Glutamatergic neuron (in vitro differentiated cells): ENCODE results near the gene TBC1D7. TPM values are rescaled to one million over a fixed set of nuclear protein-coding genes. Genes with fewer than 3 reads are reported as not detected.

ENCODE experiments used
- DNase-seq: peaks from one replicate; pipeline ENCODE4 v3.0.0; 2022
- H3K27ac Mint-ChIP-seq: one replicate; pipeline ENCODE4 v1.8.0; 2020; ENCODE audit warnings: mild to moderate bottlenecking, mixed read lengths, inconsistent platforms; ENCODE audit not compliant: unreplicated experiment
- H3K27me3 Mint-ChIP-seq: one replicate; pipeline ENCODE4 v1.8.0; 2020; ENCODE audit warnings: mild to moderate bottlenecking, moderate library complexity, mixed read lengths, inconsistent platforms; ENCODE audit not compliant: unreplicated experiment
- H3K36me3 Mint-ChIP-seq: one replicate; pipeline ENCODE4 v1.8.0; 2020; ENCODE audit warnings: mild to moderate bottlenecking, mixed read lengths, inconsistent platforms; ENCODE audit not compliant: unreplicated experiment
- H3K4me1 Mint-ChIP-seq: one replicate; pipeline ENCODE4 v1.8.0; 2020; ENCODE audit warnings: mild to moderate bottlenecking, low read depth, mixed read lengths, inconsistent platforms; ENCODE audit not compliant: unreplicated experiment
- H3K4me3 Mint-ChIP-seq: one replicate; pipeline ENCODE4 v1.8.0; 2020; ENCODE audit warnings: mild to moderate bottlenecking, mixed read lengths, inconsistent platforms; ENCODE audit not compliant: unreplicated experiment
- H3K9me3 Mint-ChIP-seq: one replicate; pipeline ENCODE4 v1.8.0; 2020; ENCODE audit warnings: mild to moderate bottlenecking, moderate library complexity, mixed read lengths, inconsistent platforms; ENCODE audit not compliant: unreplicated experiment
- CTCF ChIP-seq: fragments of 200-600 bp; sonication (generic); IDR thresholded peaks from one replicate; pipeline ENCODE4 v1.5.0; 2021; ENCODE audit not compliant: partially characterized antibody, unreplicated experiment
- total RNA-seq: library from RNA; stranded (reverse); fragmentation: NEBNext Ultra II Directional; extraction: Animal tissue kit (Norgen Biotek cat#: 25700); gene quantifications from one replicate; pipeline ENCODE4 v1.2.1, GENCODE V29; 2021; ENCODE audit not compliant: unreplicated experiment

The TBC1D7 gene
- total RNA-seq, 1 donor from 2014 or later = 39.9 TPM

GRCh38 chr6:13278991-13279390, 49.3 kb downstream of the TBC1D7 start:
- peaks cover 4% of the 10 kb centered on the region for H3K36me3 Mint-ChIP-seq

GRCh38 chr6:13278164-13278563, 50.2 kb downstream of the TBC1D7 start:
- Mint-ChIP-seq H3K27ac (no peak overlapping the region), H3K27me3 (no peaks in the 10 kb centered on the region), H3K4me1 (peaks cover 2% of the 10 kb centered on the region), H3K4me3 (no peak overlapping the region), H3K9me3 (no peaks in the 10 kb centered on the region), H3K36me3 (no peaks in the 10 kb centered on the region)
- TF ChIP-seq CTCF = peak; percentile 6
- DNase-seq = no peak

More at GRCh38 chr6:13278991-13279390, 49.3 kb downstream of the TBC1D7 start:
- Mint-ChIP-seq H3K27me3 (no peaks in the 10 kb centered on the region), H3K27ac (peak overlapping the region; percentile 24), H3K4me3 (no peak overlapping the region), H3K9me3 (no peaks in the 10 kb centered on the region), H3K4me1 (peaks cover 2% of the 10 kb centered on the region)
- DNase-seq = no peak
- TF ChIP-seq CTCF = no peak

GRCh38 chr6:13277231-13277630, 51.1 kb downstream of the TBC1D7 start:
- no peak for DNase-seq
- H3K27ac Mint-ChIP-seq = no peak overlapping the region
- H3K36me3 Mint-ChIP-seq = no peaks in the 10 kb centered on the region
- H3K27me3 Mint-ChIP-seq = no peaks in the 10 kb centered on the region
- no peak for TF ChIP-seq CTCF
- no peak overlapping the region for H3K4me3 Mint-ChIP-seq
- H3K9me3 Mint-ChIP-seq = no peaks in the 10 kb centered on the region
- peaks cover 2% of the 10 kb centered on the region for H3K4me1 Mint-ChIP-seq

GRCh38 chr6:13275435-13275989, 52.8 kb downstream of the TBC1D7 start:
- Mint-ChIP-seq H3K36me3 (no peaks in the 10 kb centered on the region), H3K9me3 (peaks cover 2% of the 10 kb centered on the region), H3K4me3 (no peak overlapping the region), H3K4me1 (peaks cover 2% of the 10 kb centered on the region), H3K27ac (no peak overlapping the region), H3K27me3 (no peaks in the 10 kb centered on the region)
- no peak for DNase-seq
- TF ChIP-seq CTCF = no peak

- no peak for TF ChIP-seq CTCF
- H3K36me3 Mint-ChIP-seq = no peaks in the 10 kb centered on the region
- H3K9me3 Mint-ChIP-seq = peaks cover 2% of the 10 kb centered on the region
- peaks cover 2% of the 10 kb centered on the region for H3K4me1 Mint-ChIP-seq
- DNase-seq = no peak
- no peak overlapping the region for H3K4me3 Mint-ChIP-seq
- H3K27ac Mint-ChIP-seq = no peak overlapping the region
- no peaks in the 10 kb centered on the region for H3K27me3 Mint-ChIP-seq
Observed at GRCh38 chr6:13274707-13275434, 53.5 kb downstream of the TBC1D7 start.
